Measurements from ENCODE around the gene DYNC2LI1.

Gene DYNC2LI1

GRCh38 chr2:43819491-43820163 lies 45.8 kb downstream of the DYNC2LI1 start:
- DNase-seq: no peak

GRCh38 chr2:43822839-43823238 lies 49.0 kb downstream of the DYNC2LI1 start:
- DNase-seq: no peak

GRCh38 chr2:43823751-43824150 lies 49.9 kb downstream of the DYNC2LI1 start:
- DNase-seq: no peak

GRCh38 chr2:43824512-43824911 lies 50.7 kb downstream of the DYNC2LI1 start:
- no peak for DNase-seq

GRCh38 chr2:43824951-43825493 lies 51.2 kb downstream of the DYNC2LI1 start:
- DNase-seq: no peak

- no peak for DNase-seq
Observed at GRCh38 chr2:43825841-43826240, 52.0 kb downstream of the DYNC2LI1 start.

- no peak for DNase-seq
Observed at GRCh38 chr2:43826305-43827250, 52.7 kb downstream of the DYNC2LI1 start.

- no peak for DNase-seq
Observed at GRCh38 chr2:43831543-43832294, 57.9 kb downstream of the DYNC2LI1 start.

- DNase-seq: no peak
Observed at GRCh38 chr2:43832457-43832856, 58.6 kb downstream of the DYNC2LI1 start.

- no peak for DNase-seq
Observed at GRCh38 chr2:43837033-43837432, 63.2 kb downstream of the DYNC2LI1 start.

- DNase-seq: no peak
Observed at GRCh38 chr2:43837831-43838559, 64.2 kb downstream of the DYNC2LI1 start.

GRCh38 chr2:43838560-43839267 lies 64.9 kb downstream of the DYNC2LI1 start, which contains the start of the genes ABCG5 and ABCG8:
ABCG5 (minus strand) TSS chr2:43838839; CDS start chr2:43838679, 160 bp downstream.
ABCG8 (plus strand) TSS chr2:43838971; CDS start chr2:43839054, 83 bp downstream.
- DNase-seq: no peak

- no peak for DNase-seq
Observed at GRCh38 chr2:43839776-43840564, 66.1 kb downstream of the DYNC2LI1 start.

GRCh38 chr2:43840965-43841364 lies 67.1 kb downstream of the DYNC2LI1 start:
- no peak for DNase-seq

GRCh38 chr2:43841949-43842865 lies 68.4 kb downstream of the DYNC2LI1 start:
- DNase-seq: no peak

- DNase-seq: no peak
Observed at GRCh38 chr2:43842866-43843226, 69.0 kb downstream of the DYNC2LI1 start.

- no peak for DNase-seq
Observed at GRCh38 chr2:43845181-43845580, 71.3 kb downstream of the DYNC2LI1 start.

- no peak for DNase-seq
Observed at GRCh38 chr2:43846140-43846793, 72.4 kb downstream of the DYNC2LI1 start.

GRCh38 chr2:43848214-43848613 lies 74.4 kb downstream of the DYNC2LI1 start:
- no peak for DNase-seq

Data from T-helper 1 cell (primary cell).